ENCODE results near the gene CIAPIN1.

The CIAPIN1 gene

DNA sequence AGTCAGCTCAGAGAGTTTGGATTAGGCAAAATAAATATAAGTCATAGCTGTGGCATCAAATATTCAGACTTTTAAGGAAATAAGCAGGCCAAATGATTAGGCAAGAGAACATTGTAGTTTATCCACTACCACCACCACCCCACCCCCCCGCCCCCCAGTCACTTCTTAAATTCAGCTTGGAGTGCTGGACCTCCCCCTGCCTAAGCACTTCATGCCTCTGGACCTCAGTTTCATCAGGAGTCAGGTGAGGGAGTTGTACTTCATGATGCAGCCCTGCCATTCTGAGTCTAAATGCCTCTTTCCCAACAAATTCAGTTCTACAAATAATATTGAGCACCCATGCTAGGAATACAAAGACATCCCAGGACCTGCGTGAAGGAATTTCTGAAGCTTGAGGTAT is 17.3 kb upstream of the CIAPIN1 start:
- Histone ChIP-seq H3K4me3 (replicated peaks; ENCODE audit: insufficient read depth, low read length) (no peak overlapping the region), H3K27ac (replicated peaks) (no peak overlapping the region), H3K27me3 (ENCODE audit: insufficient read depth, poor library complexity, severe bottlenecking) (no peaks in the 10 kb centered on the region)
- DNase-seq (ENCODE audit: low read depth in 1 of 2, low spot score in 1 of 2) = no peak
- TF ChIP-seq, protein P1, sequence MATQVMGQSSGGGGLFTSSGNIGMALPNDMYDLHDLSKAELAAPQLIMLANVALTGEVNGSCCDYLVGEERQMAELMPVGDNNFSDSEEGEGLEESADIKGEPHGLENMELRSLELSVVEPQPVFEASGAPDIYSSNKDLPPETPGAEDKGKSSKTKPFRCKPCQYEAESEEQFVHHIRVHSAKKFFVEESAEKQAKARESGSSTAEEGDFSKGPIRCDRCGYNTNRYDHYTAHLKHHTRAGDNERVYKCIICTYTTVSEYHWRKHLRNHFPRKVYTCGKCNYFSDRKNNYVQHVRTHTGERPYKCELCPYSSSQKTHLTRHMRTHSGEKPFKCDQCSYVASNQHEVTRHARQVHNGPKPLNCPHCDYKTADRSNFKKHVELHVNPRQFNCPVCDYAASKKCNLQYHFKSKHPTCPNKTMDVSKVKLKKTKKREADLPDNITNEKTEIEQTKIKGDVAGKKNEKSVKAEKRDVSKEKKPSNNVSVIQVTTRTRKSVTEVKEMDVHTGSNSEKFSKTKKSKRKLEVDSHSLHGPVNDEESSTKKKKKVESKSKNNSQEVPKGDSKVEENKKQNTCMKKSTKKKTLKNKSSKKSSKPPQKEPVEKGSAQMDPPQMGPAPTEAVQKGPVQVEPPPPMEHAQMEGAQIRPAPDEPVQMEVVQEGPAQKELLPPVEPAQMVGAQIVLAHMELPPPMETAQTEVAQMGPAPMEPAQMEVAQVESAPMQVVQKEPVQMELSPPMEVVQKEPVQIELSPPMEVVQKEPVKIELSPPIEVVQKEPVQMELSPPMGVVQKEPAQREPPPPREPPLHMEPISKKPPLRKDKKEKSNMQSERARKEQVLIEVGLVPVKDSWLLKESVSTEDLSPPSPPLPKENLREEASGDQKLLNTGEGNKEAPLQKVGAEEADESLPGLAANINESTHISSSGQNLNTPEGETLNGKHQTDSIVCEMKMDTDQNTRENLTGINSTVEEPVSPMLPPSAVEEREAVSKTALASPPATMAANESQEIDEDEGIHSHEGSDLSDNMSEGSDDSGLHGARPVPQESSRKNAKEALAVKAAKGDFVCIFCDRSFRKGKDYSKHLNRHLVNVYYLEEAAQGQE (IDR thresholded peaks at IDR 0.05; ENCODE audit: insufficient replicate concordance, low read depth) = no peak
- no peak for TF ChIP-seq POLR2AphosphoS5 (IDR thresholded peaks at IDR 0.05; ENCODE audit: low read depth)

DNA sequence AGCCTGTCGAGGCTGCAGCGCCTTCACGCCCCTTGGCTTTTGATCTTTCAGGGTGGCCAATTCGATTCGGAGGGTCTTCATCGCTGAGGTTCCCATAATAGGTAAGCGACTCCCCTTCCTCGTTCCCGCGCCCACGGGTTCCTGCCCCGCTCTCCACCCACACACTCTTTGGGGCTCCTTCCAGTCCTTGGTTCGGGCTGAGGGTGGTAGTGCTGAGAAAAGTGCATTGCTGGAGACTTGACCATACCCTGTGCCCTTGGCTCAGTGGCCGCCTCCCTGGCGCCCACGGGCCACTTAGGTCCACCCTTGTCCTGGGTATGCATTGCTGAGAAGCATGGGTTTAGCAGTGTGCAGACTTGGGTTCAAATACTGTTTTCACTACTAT is 15.8 kb upstream of the CIAPIN1 start:
- TF ChIP-seq SPI1 (IDR thresholded peaks at IDR 0.05; ENCODE audit: borderline replicate concordance, low read depth) (no peak), GABPA (IDR thresholded peaks at IDR 0.05; ENCODE audit: low read depth) (no peak), POLR2AphosphoS5 (IDR thresholded peaks at IDR 0.05; ENCODE audit: low read depth) (no peak)
- TF ChIP-seq, protein P1 (IDR thresholded peaks at IDR 0.05; ENCODE audit: insufficient replicate concordance, low read depth) = no peak
- TF ChIP-seq, protein P2, sequence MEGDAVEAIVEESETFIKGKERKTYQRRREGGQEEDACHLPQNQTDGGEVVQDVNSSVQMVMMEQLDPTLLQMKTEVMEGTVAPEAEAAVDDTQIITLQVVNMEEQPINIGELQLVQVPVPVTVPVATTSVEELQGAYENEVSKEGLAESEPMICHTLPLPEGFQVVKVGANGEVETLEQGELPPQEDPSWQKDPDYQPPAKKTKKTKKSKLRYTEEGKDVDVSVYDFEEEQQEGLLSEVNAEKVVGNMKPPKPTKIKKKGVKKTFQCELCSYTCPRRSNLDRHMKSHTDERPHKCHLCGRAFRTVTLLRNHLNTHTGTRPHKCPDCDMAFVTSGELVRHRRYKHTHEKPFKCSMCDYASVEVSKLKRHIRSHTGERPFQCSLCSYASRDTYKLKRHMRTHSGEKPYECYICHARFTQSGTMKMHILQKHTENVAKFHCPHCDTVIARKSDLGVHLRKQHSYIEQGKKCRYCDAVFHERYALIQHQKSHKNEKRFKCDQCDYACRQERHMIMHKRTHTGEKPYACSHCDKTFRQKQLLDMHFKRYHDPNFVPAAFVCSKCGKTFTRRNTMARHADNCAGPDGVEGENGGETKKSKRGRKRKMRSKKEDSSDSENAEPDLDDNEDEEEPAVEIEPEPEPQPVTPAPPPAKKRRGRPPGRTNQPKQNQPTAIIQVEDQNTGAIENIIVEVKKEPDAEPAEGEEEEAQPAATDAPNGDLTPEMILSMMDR (IDR thresholded peaks at IDR 0.05; ENCODE audit: insufficient read depth, low read length) = no peak
- no peak for DNase-seq (ENCODE audit: low read depth in 1 of 2, low spot score in 1 of 2)
- peak overlapping the region; percentile 78 for H3K4me3 ChIP-seq (replicated peaks; ENCODE audit: insufficient read depth, low read length)
- no peaks in the 10 kb centered on the region for H3K27me3 ChIP-seq (ENCODE audit: insufficient read depth, poor library complexity, severe bottlenecking)
- peak overlapping the region; percentile 66 for H3K27ac ChIP-seq (replicated peaks)

DNA sequence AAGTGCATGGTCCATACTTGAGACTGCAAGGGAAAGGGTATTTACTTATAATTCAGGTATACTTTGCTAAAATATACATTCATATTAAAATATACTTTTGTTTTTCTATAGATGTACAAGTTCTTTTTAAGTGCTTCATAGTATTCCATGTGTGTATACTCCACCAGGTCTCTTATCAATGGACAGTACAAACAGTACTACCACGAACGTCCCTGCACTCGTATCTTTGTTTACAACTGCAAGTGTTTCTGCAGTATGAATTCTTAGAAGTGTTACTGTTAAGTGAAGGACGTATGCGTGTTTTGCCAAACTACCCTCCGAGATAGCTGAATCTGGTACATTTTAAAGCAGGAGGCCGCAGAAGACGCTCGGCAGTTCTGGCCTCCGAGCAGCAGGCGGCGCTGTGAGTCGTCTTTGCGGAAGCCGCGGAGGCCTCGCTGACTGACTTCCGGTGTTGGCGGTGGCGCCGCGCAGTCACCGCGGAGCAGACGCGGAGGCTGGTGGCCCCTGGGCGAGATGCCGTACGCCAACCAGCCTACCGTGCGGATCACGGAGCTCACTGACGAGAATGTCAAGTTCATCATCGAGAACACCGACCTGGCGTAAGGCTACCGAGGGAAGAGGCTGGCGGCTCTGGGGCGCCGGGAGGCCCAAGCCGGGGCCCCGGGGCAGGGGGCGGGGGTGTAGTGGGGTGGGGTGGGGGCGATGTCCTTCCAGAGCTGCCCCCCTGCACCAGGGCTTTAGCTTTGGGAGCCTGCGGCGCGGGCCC is 15.2 kb upstream of the CIAPIN1 start, which contains the start of gene POLR2C:
Gene POLR2C (plus strand): TSS at position 471 of the 769 bp plus-strand sequence. CDS start 46 bp downstream, at position 517.
- peak; percentile 72 to 88 for DNase-seq (ENCODE audit: low read depth in 1 of 2, low spot score in 1 of 2)
- Histone ChIP-seq H3K27me3 (ENCODE audit: insufficient read depth, poor library complexity, severe bottlenecking) (no peaks in the 10 kb centered on the region), H3K4me3 (replicated peaks; ENCODE audit: insufficient read depth, low read length) (peak within 1 kb of the TSS; percentile 78), H3K27ac (replicated peaks) (peak within 1 kb of the TSS; percentile 66)
- TF ChIP-seq POLR2AphosphoS5 (IDR thresholded peaks at IDR 0.05; ENCODE audit: low read depth) (peak; percentile 99), GABPA (IDR thresholded peaks at IDR 0.05; ENCODE audit: low read depth) (peak; percentile 96), SPI1 (IDR thresholded peaks at IDR 0.05; ENCODE audit: borderline replicate concordance, low read depth) (peak; percentile 63; the same call in 1 of the 2 replicates)
- TF ChIP-seq, protein P2 (IDR thresholded peaks at IDR 0.05; ENCODE audit: insufficient read depth, low read length) = peak; percentile 96
- TF ChIP-seq, protein P1 (IDR thresholded peaks at IDR 0.05; ENCODE audit: insufficient replicate concordance, low read depth) = peak; percentile 28
